Keratinocyte (primary cell): ENCODE results near the gene ISM1. TPM values are rescaled to one million over a fixed set of nuclear protein-coding genes. Genes with fewer than 3 reads are reported as not detected.

Experiments used
- DNase-seq: peaks from one replicate; pipeline ENCODE4 v3.0.0-alpha.2; 2011; ENCODE audit warnings: low read depth, missing footprints, low spot score
- FAIRE-seq: peaks from 2 replicates; lab custom pipeline; 2011; peaks lifted over from hg19 to GRCh38; lab: Jason Lieb, UNC
- H2AFZ ChIP-seq: 2 replicates; pipeline ENCODE4 v1.6.0; 2012; ENCODE audit warnings: low read length, control low read depth, inconsistent platforms; ENCODE audit not compliant: control insufficient read depth
- H3K27ac ChIP-seq: 2 replicates; pipeline ENCODE4 v1.5.1; 2011; ENCODE audit warnings: low read length; ENCODE audit not compliant: control insufficient read depth, insufficient read depth
- H3K27me3 ChIP-seq: 3 replicates; pipeline ENCODE4 v1.6.0; 2011; ENCODE audit warnings: low read length; ENCODE audit not compliant: control insufficient read depth, insufficient read depth; ENCODE audit errors: extremely low read depth
- H3K36me3 ChIP-seq, 2 experiments: 2 replicates in 1 of 2; 3 replicates in 1 of 2; pipeline ENCODE4 v1.5.1; 2011; ENCODE audit warnings: low read length in 2 of 2, mild to moderate bottlenecking in 1 of 2; ENCODE audit not compliant: control insufficient read depth in 2 of 2, insufficient read depth in 2 of 2; ENCODE audit errors: extremely low read depth in 1 of 2
- H3K4me1 ChIP-seq: 3 replicates; pipeline ENCODE4 v1.5.1; 2011; ENCODE audit warnings: low read length; ENCODE audit not compliant: control insufficient read depth, insufficient read depth; ENCODE audit errors: extremely low read depth
- H3K4me2 ChIP-seq: 3 replicates; pipeline ENCODE4 v1.6.0; 2011; ENCODE audit warnings: low read depth, low read length; ENCODE audit not compliant: control insufficient read depth, insufficient read depth; ENCODE audit errors: extremely low read depth
- H3K4me3 ChIP-seq, 3 experiments: fragments of 200-600 bp in 1 of 3; sonication (generic) in 1 of 3; 2 replicates in 2 of 3; 3 replicates in 1 of 3; pipeline ENCODE4 v1.5.1; 2011 to 2016; ENCODE audit warnings: low read length in 3 of 3, mild to moderate bottlenecking in 3 of 3, control low read depth in 2 of 3, inconsistent platforms in 1 of 3, low read depth in 1 of 3, mixed read lengths in 1 of 3, mixed run types in 1 of 3, moderate library complexity in 1 of 3; ENCODE audit not compliant: control insufficient read depth in 2 of 3, insufficient read depth in 2 of 3; ENCODE audit errors: extremely low read depth in 1 of 3
- H3K79me2 ChIP-seq: 2 replicates; pipeline ENCODE4 v1.6.0; 2012; ENCODE audit warnings: low read length; ENCODE audit not compliant: control insufficient read depth, insufficient read depth
- H3K9ac ChIP-seq: 3 replicates; pipeline ENCODE4 v1.6.0; 2011; ENCODE audit warnings: low read length; ENCODE audit not compliant: control insufficient read depth, insufficient read depth; ENCODE audit errors: extremely low read depth
- H3K9me1 ChIP-seq: 3 replicates; pipeline ENCODE4 v1.6.0; 2011; ENCODE audit warnings: low read length; ENCODE audit not compliant: control insufficient read depth, insufficient read depth; ENCODE audit errors: extremely low read depth
- H3K9me3 ChIP-seq: 2 replicates; pipeline ENCODE4 v1.5.1; 2012; ENCODE audit warnings: low read depth, low read length; ENCODE audit not compliant: control insufficient read depth
- H4K20me1 ChIP-seq: 3 replicates; pipeline ENCODE4 v1.6.0; 2011; ENCODE audit warnings: low read length; ENCODE audit not compliant: control insufficient read depth, insufficient read depth; ENCODE audit errors: extremely low read depth
- EZH2 ChIP-seq: IDR thresholded peaks from one replicate; pipeline ENCODE4 v1.6.1; 2012; ENCODE audit warnings: inconsistent platforms, mild to moderate bottlenecking, low read length, moderate library complexity
- dilution Hi-C: fragments of 300-500 bp; cut with MboI; formaldehyde crosslinking; loops from one replicate; pipeline ENCODE4 v1.7.0; 2020; ENCODE audit warnings: low sequenced_read_pairs; ENCODE audit not compliant: extremely low pct_ligation_motif_present
- polyA plus RNA-seq, 5 experiments: library from polyadenylated mRNA; depleted of rRNA in 3 of 5; stranded (reverse) in 3 of 5; stranded (forward) in 1 of 5; unstranded in 1 of 5; fragments of >200 nt; gene quantifications; 1 replicate in 1 of 5; 2 replicates in 3 of 5; 3 replicates in 1 of 5; pipeline versions ENCODE4 v1.2.1 to v1.2.3, GENCODE V29; 2011 to 2012; ENCODE audit warnings: missing spikeins in 2 of 5, low read depth in 1 of 5, low replicate concordance in 1 of 5
- TF ChIP-seq, protein P1 (sequence below), 3 experiments: IDR thresholded peaks in 1 of 3; conservative IDR thresholded peaks in 1 of 3; optimal IDR thresholded peaks in 1 of 3; 2 replicates in 2 of 3; 3 replicates in 1 of 3; pipeline versions ENCODE3 to v1.5.1; 2011; ENCODE audit warnings: low read length in 3 of 3, mild to moderate bottlenecking in 3 of 3, moderate library complexity in 2 of 3, control low read depth in 1 of 3, inconsistent platforms in 1 of 3; ENCODE audit not compliant: insufficient read depth in 2 of 3; ENCODE audit errors: extremely low read depth in 1 of 3

ISM1 gene
- polyA plus RNA-seq, 1 donor (not counting 4 experiments of a cell fraction or from before 2014, with no cell fraction given), result 3.3 TPM

DNA sequence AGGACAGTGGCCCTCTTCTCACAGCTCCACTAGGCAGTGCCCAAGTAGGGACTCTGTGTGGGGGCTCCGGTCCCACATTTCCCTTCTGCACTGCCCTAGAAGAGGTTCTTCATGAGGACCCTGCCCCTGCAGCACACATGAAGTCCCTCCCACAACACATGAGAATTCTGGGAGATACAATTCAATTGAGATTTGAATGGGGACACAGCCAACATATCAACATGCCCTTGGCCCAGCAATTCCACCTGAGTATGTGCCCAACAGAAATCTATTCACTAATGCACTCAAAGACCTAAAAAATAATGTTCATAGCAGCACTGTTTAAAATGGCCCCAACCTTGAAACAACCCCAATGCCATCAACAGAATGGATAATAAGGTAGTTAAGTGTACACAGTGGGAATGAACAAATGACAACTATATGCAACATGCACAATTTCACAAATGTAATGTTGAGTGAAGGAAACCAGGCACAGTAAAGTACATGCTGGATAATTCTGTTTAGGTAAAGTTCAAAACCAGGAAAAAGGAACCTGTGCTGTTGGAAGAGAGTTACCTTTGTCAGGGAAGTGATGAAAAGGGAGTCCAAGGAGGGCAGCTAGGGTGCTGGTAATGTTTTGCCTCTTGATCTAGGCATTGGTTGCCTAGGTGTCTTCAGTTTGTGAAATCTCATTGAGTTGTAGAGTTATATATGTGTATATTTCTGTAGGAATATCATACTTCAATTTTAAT is 16.1 kb downstream of the ISM1 start:
- Histone ChIP-seq H3K27me3 (no peaks in the 10 kb centered on the region), H3K4me3 (no peak overlapping the region), H3K4me1 (no peaks in the 10 kb centered on the region), H3K36me3 (peaks cover 0 to 3% of the 10 kb centered on the region in 2 experiments), H3K9me3 (no peaks in the 10 kb centered on the region), H3K9ac (no peak overlapping the region), H2AFZ (no peak overlapping the region), H3K9me1 (no peaks in the 10 kb centered on the region), H4K20me1 (no peaks in the 10 kb centered on the region), H3K79me2 (no peaks in the 10 kb centered on the region), H3K4me2 (no peak overlapping the region), H3K27ac (no peak overlapping the region)
- no peak for DNase-seq
- dilution Hi-C loops, result no loop called here
- TF ChIP-seq, protein P1, sequence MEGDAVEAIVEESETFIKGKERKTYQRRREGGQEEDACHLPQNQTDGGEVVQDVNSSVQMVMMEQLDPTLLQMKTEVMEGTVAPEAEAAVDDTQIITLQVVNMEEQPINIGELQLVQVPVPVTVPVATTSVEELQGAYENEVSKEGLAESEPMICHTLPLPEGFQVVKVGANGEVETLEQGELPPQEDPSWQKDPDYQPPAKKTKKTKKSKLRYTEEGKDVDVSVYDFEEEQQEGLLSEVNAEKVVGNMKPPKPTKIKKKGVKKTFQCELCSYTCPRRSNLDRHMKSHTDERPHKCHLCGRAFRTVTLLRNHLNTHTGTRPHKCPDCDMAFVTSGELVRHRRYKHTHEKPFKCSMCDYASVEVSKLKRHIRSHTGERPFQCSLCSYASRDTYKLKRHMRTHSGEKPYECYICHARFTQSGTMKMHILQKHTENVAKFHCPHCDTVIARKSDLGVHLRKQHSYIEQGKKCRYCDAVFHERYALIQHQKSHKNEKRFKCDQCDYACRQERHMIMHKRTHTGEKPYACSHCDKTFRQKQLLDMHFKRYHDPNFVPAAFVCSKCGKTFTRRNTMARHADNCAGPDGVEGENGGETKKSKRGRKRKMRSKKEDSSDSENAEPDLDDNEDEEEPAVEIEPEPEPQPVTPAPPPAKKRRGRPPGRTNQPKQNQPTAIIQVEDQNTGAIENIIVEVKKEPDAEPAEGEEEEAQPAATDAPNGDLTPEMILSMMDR (optimal IDR thresholded peaks at IDR 0.05 in 1 of 3, IDR thresholded peaks at IDR 0.05 in 1 of 3, conservative IDR thresholded peaks at IDR 0.05 in 1 of 3; ENCODE audit: extremely low read depth in 1 of 3, insufficient read depth in 2 of 3, low read length in 3 of 3), result no peak
- no peak for TF ChIP-seq EZH2
- no peak for FAIRE-seq

DNA sequence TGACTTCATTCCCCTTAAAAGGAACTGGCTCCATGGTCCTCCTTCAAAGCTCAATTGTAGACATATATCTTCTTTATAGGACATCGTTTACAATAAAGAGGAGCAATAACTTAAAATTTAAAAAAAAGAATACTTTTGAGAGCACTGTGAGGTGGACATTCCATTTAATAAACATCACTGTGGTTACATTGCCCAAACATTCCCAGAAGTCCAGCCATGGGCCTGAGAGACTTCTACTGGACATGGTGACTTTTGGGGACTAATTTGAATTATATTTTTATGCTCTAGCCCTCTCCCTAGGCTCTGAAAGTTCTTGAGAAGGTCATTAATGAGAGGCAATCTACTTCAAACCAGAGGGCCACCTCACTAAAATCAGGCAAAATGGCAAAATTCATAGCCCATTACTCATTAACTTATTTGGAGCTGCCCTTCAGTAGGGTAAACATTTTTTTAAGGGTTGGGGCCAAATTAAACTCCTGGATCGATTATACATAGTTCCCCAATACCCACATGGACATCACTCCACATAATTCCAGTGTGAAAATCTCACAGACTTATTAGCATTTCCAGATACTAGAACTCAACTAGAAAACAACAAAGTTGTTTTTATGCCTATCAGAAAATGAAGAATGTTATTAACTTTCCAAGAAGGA is 17.1 kb downstream of the ISM1 start:
- Histone ChIP-seq H2AFZ (no peak overlapping the region), H3K27ac (no peak overlapping the region), H3K9me3 (no peaks in the 10 kb centered on the region), H3K4me2 (no peak overlapping the region), H3K79me2 (no peaks in the 10 kb centered on the region), H3K9me1 (no peaks in the 10 kb centered on the region), H4K20me1 (no peaks in the 10 kb centered on the region), H3K36me3 (peaks cover 0 to 3% of the 10 kb centered on the region in 2 experiments), H3K4me1 (no peaks in the 10 kb centered on the region), H3K9ac (no peak overlapping the region), H3K27me3 (no peaks in the 10 kb centered on the region), H3K4me3 (no peak overlapping the region)
- no peak for TF ChIP-seq EZH2
- TF ChIP-seq, protein P1 (optimal IDR thresholded peaks at IDR 0.05 in 1 of 3, IDR thresholded peaks at IDR 0.05 in 1 of 3, conservative IDR thresholded peaks at IDR 0.05 in 1 of 3; ENCODE audit: extremely low read depth in 1 of 3, insufficient read depth in 2 of 3, low read length in 3 of 3), result no peak
- dilution Hi-C loops, result no loop called here
- FAIRE-seq, result no peak
- DNase-seq, result no peak
